HEK293 (cell line): Measurements from ENCODE around the gene CENPB.

Source experiments
- MZF1 ChIP-seq: fragments of 450-650 bp; formaldehyde crosslinking; IDR thresholded peaks from 2 replicates; pipeline ENCODE4 v1.5.1; 2017; ENCODE audit warnings: missing biosample characterization, missing genetic modification characterization, borderline replicate concordance
- OVOL3 ChIP-seq: fragments of 450-650 bp; formaldehyde crosslinking; IDR thresholded peaks from 2 replicates; pipeline ENCODE4 v1.5.1; 2016; ENCODE audit warnings: missing biosample characterization, missing genetic modification characterization
- RBAK ChIP-seq: fragments of 450-650 bp; formaldehyde crosslinking; IDR thresholded peaks from 2 replicates; pipeline ENCODE4 v1.5.1; 2016; ENCODE audit warnings: missing biosample characterization, missing genetic modification characterization
- YY2 ChIP-seq: fragments of 450-650 bp; formaldehyde crosslinking; IDR thresholded peaks from 2 replicates; pipeline ENCODE4 v1.5.1; 2016; ENCODE audit warnings: missing biosample characterization, missing genetic modification characterization
- ZBTB17 ChIP-seq: fragments of 450-650 bp; formaldehyde crosslinking; IDR thresholded peaks from 2 replicates; pipeline ENCODE4 v1.5.1; 2016; ENCODE audit warnings: missing biosample characterization, missing genetic modification characterization
- ZBTB21 ChIP-seq: fragments of 450-650 bp; formaldehyde crosslinking; IDR thresholded peaks from 2 replicates; pipeline ENCODE4 v1.5.1; 2017; ENCODE audit warnings: missing biosample characterization, missing genetic modification characterization
- ZBTB8A ChIP-seq: fragments of 450-650 bp; formaldehyde crosslinking; IDR thresholded peaks from 2 replicates; pipeline ENCODE4 v1.5.1; 2016; ENCODE audit warnings: missing biosample characterization, missing genetic modification characterization
- ZEB2 ChIP-seq: fragments of 450-650 bp; formaldehyde crosslinking; IDR thresholded peaks from 2 replicates; pipeline ENCODE4 v1.5.1; 2016; ENCODE audit warnings: missing biosample characterization, missing genetic modification characterization
- ZFHX2 ChIP-seq: fragments of 450-650 bp; formaldehyde crosslinking; conservative IDR thresholded peaks from 2 replicates; pipeline ENCODE4 v1.5.1; 2016; ENCODE audit warnings: missing biosample characterization, missing genetic modification characterization
- ZNF112 ChIP-seq: fragments of 450-650 bp; formaldehyde crosslinking; IDR thresholded peaks from 2 replicates; pipeline ENCODE4 v1.5.0; 2017; ENCODE audit warnings: missing biosample characterization, missing genetic modification characterization
- ZNF16 ChIP-seq: fragments of 450-650 bp; formaldehyde crosslinking; IDR thresholded peaks from 2 replicates; pipeline ENCODE4 v1.5.1; 2016; ENCODE audit warnings: low read depth, missing biosample characterization, missing genetic modification characterization
- ZNF169 ChIP-seq: fragments of 450-650 bp; formaldehyde crosslinking; IDR thresholded peaks from 2 replicates; pipeline ENCODE4 v1.5.1; 2016; ENCODE audit warnings: missing biosample characterization, missing genetic modification characterization
- ZNF175 ChIP-seq: fragments of 450-650 bp; formaldehyde crosslinking; IDR thresholded peaks from 2 replicates; pipeline ENCODE4 v1.5.1; 2016; ENCODE audit warnings: missing biosample characterization, missing genetic modification characterization
- ZNF19 ChIP-seq: fragments of 450-650 bp; formaldehyde crosslinking; IDR thresholded peaks from 2 replicates; pipeline ENCODE4; 2016; ENCODE audit warnings: missing biosample characterization, missing genetic modification characterization, low read depth
- ZNF221 ChIP-seq: fragments of 450-650 bp; formaldehyde crosslinking; IDR thresholded peaks from 2 replicates; pipeline ENCODE4 v1.5.1; 2017; ENCODE audit warnings: missing biosample characterization, missing genetic modification characterization, borderline replicate concordance
- ZNF239 ChIP-seq: fragments of 450-650 bp; formaldehyde crosslinking; IDR thresholded peaks from 2 replicates; pipeline ENCODE4 v1.5.1; 2016; ENCODE audit warnings: missing biosample characterization, missing genetic modification characterization
- ZNF324 ChIP-seq: fragments of 450-650 bp; formaldehyde crosslinking; IDR thresholded peaks from 2 replicates; pipeline ENCODE4 v1.5.1; 2016; ENCODE audit warnings: missing biosample characterization, missing genetic modification characterization
- ZNF366 ChIP-seq: fragments of 450-650 bp; formaldehyde crosslinking; conservative IDR thresholded peaks from 2 replicates; pipeline ENCODE4 v1.5.1; 2016; ENCODE audit warnings: missing biosample characterization, missing genetic modification characterization
- ZNF394 ChIP-seq: fragments of 450-650 bp; formaldehyde crosslinking; IDR thresholded peaks from 2 replicates; pipeline ENCODE4 v1.5.1; 2016; ENCODE audit warnings: missing biosample characterization, missing genetic modification characterization, mild to moderate bottlenecking, moderate library complexity, borderline replicate concordance
- ZNF416 ChIP-seq: fragments of 450-650 bp; formaldehyde crosslinking; IDR thresholded peaks from 2 replicates; pipeline ENCODE4 v1.5.1; 2016; ENCODE audit warnings: missing biosample characterization, missing genetic modification characterization
- ZNF48 ChIP-seq: fragments of 450-650 bp; formaldehyde crosslinking; IDR thresholded peaks from 2 replicates; pipeline ENCODE4 v1.5.1; 2016; ENCODE audit warnings: missing biosample characterization, missing genetic modification characterization
- ZNF510 ChIP-seq: fragments of 450-650 bp; formaldehyde crosslinking; IDR thresholded peaks from 2 replicates; pipeline ENCODE4 v1.5.1; 2018; ENCODE audit warnings: mild to moderate bottlenecking, missing genetic modification characterization, missing biosample characterization; ENCODE audit not compliant: insufficient replicate concordance
- ZNF555 ChIP-seq: fragments of 450-650 bp; formaldehyde crosslinking; conservative IDR thresholded peaks from 2 replicates; pipeline ENCODE4 v1.5.1; 2017; ENCODE audit warnings: missing biosample characterization, mild to moderate bottlenecking, missing genetic modification characterization, inconsistent platforms
- ZNF560 ChIP-seq: fragments of 450-650 bp; formaldehyde crosslinking; IDR thresholded peaks from 2 replicates; pipeline ENCODE4 v1.5.1; 2017; ENCODE audit warnings: missing biosample characterization, missing genetic modification characterization, borderline replicate concordance
- ZNF561 ChIP-seq: fragments of 450-650 bp; IDR thresholded peaks from 2 replicates; pipeline ENCODE4 v1.5.1; 2018; ENCODE audit warnings: missing biosample characterization, missing genetic modification characterization, borderline replicate concordance
- ZNF623 ChIP-seq: fragments of 450-650 bp; formaldehyde crosslinking; IDR thresholded peaks from 2 replicates; pipeline ENCODE4 v1.5.1; 2016; ENCODE audit warnings: missing biosample characterization, missing genetic modification characterization
- ZNF837 ChIP-seq: fragments of 450-650 bp; formaldehyde crosslinking; IDR thresholded peaks from 2 replicates; pipeline ENCODE4 v1.5.1; 2016; ENCODE audit warnings: missing biosample characterization, missing genetic modification characterization
- ZNF843 ChIP-seq: fragments of 450-650 bp; formaldehyde crosslinking; IDR thresholded peaks from 2 replicates; pipeline ENCODE4 v1.5.1; 2016; ENCODE audit warnings: missing biosample characterization, missing genetic modification characterization
- TF ChIP-seq, protein P1 (sequence below): fragments of 450-650 bp; formaldehyde crosslinking; IDR thresholded peaks from 2 replicates; pipeline ENCODE4 v1.5.1; 2017; ENCODE audit warnings: missing biosample characterization, missing genetic modification characterization
- TF ChIP-seq, protein P2 (sequence below): fragments of 450-650 bp; formaldehyde crosslinking; IDR thresholded peaks from 2 replicates; pipeline ENCODE4 v1.5.1; 2016; ENCODE audit warnings: missing biosample characterization, missing genetic modification characterization, low read depth
- TF ChIP-seq, protein P3 (sequence below): fragments of 450-650 bp; formaldehyde crosslinking; IDR thresholded peaks from 2 replicates; pipeline ENCODE4 v1.5.1; 2016; ENCODE audit warnings: missing biosample characterization, missing genetic modification characterization
- TF ChIP-seq, protein P4 (sequence below): fragments of 450-650 bp; formaldehyde crosslinking; IDR thresholded peaks from 2 replicates; pipeline ENCODE4 v1.5.1; 2016; ENCODE audit warnings: missing biosample characterization, missing genetic modification characterization, borderline replicate concordance
- TF ChIP-seq, protein P5 (sequence below): fragments of 450-650 bp; formaldehyde crosslinking; IDR thresholded peaks from 2 replicates; pipeline ENCODE4 v1.5.1; 2016; ENCODE audit warnings: missing biosample characterization, missing genetic modification characterization

CENPB gene

DNA sequence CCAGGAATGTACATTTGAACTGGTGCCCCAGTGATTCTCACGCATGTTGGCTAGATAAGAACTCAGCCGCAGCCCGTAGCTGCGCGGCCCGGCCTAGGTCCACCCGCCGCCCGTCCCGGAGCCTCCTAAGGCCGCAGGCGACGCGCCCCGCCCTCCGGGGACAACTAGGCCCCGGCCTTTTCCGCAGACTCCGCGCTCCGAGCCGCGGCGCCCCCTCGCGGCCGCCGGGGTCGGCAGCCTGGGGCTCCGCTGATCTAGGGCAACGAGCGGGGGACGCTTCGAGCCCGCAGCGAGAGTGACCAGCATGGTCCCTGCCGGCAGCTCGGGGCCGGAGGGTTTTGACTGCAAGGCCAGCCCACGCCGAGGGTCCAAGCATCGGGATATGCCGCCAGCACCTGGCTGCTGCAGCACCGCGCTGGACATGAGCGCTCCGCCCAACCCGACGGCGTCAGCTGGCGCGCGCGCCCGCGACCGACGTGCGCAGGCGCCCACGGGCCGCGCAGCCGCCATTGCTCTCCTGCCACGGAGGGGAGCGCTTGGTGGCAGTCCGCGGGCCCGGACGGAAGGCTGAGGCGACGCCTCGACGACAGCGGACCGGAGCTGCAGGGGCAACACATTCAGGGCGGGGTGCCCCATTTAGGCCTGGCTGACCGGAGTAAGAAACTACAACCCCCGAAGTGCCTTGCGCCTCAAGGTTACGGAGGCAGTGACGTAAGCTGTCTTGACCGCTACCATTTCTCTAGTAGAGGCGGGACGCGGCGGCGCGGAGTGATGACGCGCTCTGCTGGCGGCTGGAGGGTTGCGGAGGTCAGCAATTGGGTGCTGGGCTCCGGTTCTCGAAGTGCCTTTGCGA lies 33.7 kb upstream of the CENPB start, which contains the start of gene AP5S1 (continued):
- TF ChIP-seq MZF1 (tag by site-specific recombination) (no peak), ZNF843 (tag by site-specific recombination) (no peak), ZNF837 (tag by site-specific recombination) (no peak), ZBTB8A (peak; percentile 94), ZNF394 (tag by site-specific recombination) (peak; percentile 40; the same call in 1 of the 2 replicates), ZBTB21 (tag by site-specific recombination) (peak; percentile 97), ZNF555 (tag by site-specific recombination) (no peak), ZBTB17 (tag by site-specific recombination) (peak; percentile 90), ZNF561 (tag by site-specific recombination) (peak; percentile 75), ZNF169 (tag by site-specific recombination) (no peak), ZNF510 (tag by site-specific recombination) (no peak), ZNF239 (tag by site-specific recombination) (no peak), ZNF324 (tag by site-specific recombination) (peak; percentile 83; the same call in 1 of the 2 replicates), ZNF366 (no peak), ZNF560 (no peak), ZEB2 (peak; percentile 92), ZNF19 (tag by site-specific recombination) (no peak), RBAK (no peak), ZNF221 (tag by site-specific recombination) (no peak), ZNF175 (no peak), OVOL3 (tag by site-specific recombination) (peak; percentile 91; the same call in 1 of the 2 replicates), ZNF112 (no peak), ZNF623 (no peak), ZFHX2 (tag by site-specific recombination) (peak; percentile 78), ZNF48 (tag by site-specific recombination) (no peak), ZNF416 (no peak), YY2 (tag by site-specific recombination) (peak; percentile 97), ZNF16 (tag by site-specific recombination) (no peak)
- TF ChIP-seq, protein P1, sequence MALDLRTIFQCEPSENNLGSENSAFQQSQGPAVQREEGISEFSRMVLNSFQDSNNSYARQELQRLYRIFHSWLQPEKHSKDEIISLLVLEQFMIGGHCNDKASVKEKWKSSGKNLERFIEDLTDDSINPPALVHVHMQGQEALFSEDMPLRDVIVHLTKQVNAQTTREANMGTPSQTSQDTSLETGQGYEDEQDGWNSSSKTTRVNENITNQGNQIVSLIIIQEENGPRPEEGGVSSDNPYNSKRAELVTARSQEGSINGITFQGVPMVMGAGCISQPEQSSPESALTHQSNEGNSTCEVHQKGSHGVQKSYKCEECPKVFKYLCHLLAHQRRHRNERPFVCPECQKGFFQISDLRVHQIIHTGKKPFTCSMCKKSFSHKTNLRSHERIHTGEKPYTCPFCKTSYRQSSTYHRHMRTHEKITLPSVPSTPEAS (tag by site-specific recombination): no peak
- TF ChIP-seq, protein P2, sequence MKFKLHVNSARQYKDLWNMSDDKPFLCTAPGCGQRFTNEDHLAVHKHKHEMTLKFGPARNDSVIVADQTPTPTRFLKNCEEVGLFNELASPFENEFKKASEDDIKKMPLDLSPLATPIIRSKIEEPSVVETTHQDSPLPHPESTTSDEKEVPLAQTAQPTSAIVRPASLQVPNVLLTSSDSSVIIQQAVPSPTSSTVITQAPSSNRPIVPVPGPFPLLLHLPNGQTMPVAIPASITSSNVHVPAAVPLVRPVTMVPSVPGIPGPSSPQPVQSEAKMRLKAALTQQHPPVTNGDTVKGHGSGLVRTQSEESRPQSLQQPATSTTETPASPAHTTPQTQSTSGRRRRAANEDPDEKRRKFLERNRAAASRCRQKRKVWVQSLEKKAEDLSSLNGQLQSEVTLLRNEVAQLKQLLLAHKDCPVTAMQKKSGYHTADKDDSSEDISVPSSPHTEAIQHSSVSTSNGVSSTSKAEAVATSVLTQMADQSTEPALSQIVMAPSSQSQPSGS (tag by site-specific recombination): peak; percentile 98
- TF ChIP-seq, protein P3, sequence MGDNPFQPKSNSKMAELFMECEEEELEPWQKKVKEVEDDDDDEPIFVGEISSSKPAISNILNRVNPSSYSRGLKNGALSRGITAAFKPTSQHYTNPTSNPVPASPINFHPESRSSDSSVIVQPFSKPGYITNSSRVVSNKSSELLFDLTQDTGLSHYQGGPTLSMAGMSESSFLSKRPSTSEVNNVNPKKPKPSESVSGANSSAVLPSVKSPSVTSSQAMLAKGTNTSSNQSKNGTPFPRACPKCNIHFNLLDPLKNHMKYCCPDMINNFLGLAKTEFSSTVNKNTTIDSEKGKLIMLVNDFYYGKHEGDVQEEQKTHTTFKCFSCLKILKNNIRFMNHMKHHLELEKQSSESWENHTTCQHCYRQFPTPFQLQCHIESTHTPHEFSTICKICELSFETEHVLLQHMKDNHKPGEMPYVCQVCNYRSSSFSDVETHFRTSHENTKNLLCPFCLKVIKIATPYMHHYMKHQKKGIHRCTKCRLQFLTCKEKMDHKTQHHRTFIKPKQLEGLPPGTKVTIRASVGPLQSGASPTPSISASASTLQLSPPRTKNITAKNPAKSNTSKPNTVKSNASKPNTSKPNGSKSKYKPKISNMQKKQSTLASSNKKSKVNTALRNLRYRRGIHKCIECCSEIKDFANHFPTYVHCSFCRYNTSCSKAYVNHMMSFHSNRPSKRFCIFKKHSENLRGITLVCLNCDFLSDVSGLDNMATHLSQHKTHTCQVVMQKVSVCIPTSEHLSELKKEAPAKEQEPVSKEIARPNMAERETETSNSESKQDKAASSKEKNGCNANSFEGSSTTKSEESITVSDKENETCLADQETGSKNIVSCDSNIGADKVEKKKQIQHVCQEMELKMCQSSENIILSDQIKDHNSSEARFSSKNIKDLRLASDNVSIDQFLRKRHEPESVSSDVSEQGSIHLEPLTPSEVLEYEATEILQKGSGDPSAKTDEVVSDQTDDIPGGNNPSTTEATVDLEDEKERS (tag by site-specific recombination): no peak
- TF ChIP-seq, protein P4, sequence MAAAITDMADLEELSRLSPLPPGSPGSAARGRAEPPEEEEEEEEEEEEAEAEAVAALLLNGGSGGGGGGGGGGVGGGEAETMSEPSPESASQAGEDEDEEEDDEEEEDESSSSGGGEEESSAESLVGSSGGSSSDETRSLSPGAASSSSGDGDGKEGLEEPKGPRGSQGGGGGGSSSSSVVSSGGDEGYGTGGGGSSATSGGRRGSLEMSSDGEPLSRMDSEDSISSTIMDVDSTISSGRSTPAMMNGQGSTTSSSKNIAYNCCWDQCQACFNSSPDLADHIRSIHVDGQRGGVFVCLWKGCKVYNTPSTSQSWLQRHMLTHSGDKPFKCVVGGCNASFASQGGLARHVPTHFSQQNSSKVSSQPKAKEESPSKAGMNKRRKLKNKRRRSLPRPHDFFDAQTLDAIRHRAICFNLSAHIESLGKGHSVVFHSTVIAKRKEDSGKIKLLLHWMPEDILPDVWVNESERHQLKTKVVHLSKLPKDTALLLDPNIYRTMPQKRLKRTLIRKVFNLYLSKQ (tag by site-specific recombination): no peak
- TF ChIP-seq, protein P5, sequence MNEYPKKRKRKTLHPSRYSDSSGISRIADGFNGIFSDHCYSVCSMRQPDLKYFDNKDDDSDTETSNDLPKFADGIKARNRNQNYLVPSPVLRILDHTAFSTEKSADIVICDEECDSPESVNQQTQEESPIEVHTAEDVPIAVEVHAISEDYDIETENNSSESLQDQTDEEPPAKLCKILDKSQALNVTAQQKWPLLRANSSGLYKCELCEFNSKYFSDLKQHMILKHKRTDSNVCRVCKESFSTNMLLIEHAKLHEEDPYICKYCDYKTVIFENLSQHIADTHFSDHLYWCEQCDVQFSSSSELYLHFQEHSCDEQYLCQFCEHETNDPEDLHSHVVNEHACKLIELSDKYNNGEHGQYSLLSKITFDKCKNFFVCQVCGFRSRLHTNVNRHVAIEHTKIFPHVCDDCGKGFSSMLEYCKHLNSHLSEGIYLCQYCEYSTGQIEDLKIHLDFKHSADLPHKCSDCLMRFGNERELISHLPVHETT: peak; percentile 85; the same call in 1 of the 2 replicates
